ENCODE data around the gene PRKG1.

The PRKG1 gene

DNA sequence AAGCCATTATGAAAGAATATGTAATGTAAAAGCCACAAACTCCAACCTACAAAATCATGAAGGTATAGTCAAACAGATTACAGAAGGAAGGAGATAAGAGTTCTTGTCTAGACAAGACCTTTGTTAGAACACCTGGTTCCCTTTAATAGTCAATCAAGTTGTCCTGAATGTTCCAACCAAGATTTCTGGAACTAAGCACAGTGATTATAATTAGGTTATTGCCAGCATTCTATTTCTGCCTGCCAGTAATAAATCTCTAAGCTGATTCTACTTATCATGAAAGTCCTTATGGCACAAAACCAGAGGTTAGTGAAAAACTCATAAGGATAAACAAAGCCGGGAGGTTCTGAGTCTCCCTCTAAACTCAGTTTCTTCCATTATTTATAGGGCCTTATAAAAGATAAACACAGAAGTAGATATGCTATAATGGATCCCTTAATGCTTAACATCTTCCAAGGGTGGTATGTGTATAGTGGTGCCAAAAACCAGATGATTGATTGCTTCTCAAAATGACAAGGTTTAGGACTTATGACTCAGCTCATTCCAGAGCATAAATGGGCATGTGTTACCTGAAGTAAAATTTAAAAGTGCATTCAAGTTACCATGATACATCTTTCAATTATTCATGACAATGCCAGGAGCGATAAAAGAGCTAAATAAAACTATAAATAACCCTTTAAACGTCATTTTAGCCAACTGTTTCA is 387.9 kb downstream of the PRKG1 start:
- DNase-seq: no peak

DNA sequence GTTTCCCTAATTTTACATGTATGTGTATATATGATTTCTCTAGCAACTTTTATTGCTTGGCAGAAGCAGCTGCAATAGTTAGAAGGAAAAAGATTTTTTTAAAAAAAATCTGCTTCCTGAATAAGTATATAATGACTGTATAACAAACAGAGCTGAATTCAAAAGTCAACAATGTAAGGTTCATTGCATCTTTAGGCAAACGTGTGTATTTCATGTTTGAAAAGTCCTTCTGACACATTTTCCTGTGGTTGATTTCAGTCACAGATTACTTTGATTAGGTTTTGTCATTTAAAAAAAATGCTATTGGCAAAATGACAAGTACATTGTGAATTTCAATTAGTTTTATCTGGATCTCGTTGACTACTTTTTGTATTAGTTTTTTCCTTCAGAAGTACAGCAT is 394.1 kb downstream of the PRKG1 start:
- DNase-seq: no peak

DNA sequence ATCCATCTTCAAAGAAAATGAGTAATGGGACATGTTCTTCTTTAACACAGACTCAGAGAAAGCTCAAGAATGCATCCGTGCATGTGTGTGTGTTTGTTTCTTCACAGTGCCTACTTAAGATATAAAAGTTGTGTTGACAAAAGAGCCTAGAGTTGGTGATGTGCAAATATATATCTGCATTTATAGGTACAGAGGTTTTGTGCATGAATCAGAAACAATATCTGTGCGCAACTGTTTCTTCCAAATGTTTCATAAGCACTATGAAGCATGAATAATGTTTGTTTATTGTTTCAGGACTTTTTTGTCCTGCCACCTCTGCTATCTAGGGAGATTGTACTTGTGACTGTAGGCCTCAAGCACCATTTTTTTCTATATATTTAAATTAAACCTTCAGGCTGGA is 395.4 kb downstream of the PRKG1 start:
- no peak for DNase-seq

DNA sequence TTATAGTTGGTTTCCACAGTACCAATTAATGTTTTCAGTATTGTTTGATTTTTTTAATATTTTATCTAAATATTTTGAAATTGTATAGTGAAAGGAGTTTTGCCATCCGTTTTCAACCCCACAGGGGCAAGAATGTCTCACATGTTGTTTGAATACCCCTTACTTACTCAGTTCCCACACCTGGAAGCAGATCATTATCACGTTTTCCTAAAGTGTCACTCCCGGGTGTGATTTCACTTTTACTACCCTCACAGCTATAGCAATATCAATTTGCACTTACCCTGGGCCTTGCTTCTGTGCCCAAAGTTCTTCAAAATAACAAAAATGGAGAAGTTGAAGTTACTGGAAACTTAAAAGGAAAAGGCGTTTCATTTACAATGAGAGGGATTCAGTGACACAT is 397.0 kb downstream of the PRKG1 start:
- no peak for DNase-seq

DNA sequence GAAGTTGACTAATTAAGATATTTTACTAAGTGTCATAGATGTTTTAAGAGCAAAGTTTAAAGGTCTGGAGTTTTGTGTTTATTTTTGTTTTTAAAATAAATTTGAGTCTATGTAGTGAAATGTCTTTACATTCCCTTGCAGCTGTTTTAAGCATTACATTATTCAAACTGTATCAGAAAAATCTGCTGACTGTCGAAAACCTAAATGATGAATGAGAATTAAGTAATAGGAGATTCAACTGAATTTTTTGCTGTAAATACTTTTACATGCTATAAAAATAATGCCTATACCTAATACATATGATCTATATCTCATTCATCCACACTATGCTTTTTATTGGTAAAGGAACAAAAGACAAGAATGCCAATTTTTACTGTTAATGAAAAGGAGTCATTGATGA is 397.9 kb downstream of the PRKG1 start:
- no peak for DNase-seq

DNA sequence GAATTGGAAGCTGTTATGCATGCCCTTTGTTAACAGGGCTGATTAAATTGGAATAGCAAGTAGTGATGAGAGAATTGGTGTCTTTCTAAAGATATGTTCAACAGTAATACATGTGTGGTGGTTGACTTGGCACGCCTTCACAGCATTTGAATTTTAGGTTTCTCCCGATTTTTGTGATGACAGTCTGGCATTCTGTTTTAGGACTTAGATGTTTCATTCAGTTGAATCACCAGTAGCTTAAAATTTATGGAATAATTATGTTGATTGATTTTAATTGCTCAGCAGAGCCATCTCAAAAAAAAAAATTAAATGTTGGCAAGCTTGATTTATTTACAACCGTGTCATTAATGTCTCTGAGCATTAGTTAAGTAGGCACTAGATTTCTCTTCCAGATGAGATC is 405.4 kb downstream of the PRKG1 start:
- no peak for DNase-seq

DNA sequence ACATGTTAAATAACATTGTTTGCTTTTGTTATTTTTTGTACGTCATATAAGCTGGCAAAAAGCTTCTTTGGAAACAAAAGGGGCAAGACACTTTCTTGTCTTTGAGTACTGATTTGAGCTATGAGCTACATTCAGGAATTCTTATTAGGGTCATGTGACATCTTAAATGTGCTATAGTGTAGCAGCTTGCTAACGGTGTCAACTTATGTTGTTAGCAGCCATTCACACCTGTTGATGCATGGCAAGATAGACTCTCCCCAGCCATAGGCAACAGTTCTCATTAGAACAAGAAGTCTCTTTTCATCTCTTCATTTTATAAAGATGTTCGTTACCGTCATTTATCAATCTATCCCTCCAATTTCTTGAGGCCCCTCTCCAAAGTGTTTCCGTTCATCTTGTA is 411.4 kb downstream of the PRKG1 start:
- no peak for DNase-seq

DNA sequence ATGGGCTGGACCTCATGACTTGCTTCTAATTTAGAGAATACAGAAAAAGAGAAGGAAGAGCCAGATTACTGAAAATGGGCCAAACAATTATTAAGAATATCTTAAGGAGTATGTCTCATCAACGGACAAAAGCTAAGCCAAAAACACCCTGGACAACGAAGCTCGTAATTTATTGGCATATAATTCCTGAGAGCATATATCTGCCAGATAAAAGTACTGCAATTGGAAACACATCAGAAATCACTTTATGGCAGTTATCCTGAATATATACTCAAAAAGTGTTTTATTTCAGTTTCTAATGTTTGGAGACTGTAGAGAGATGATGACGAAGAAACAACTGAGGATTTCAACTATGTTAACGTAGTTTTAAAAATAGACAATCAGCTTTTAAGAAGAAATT is 413.3 kb downstream of the PRKG1 start:
- no peak for DNase-seq

DNA sequence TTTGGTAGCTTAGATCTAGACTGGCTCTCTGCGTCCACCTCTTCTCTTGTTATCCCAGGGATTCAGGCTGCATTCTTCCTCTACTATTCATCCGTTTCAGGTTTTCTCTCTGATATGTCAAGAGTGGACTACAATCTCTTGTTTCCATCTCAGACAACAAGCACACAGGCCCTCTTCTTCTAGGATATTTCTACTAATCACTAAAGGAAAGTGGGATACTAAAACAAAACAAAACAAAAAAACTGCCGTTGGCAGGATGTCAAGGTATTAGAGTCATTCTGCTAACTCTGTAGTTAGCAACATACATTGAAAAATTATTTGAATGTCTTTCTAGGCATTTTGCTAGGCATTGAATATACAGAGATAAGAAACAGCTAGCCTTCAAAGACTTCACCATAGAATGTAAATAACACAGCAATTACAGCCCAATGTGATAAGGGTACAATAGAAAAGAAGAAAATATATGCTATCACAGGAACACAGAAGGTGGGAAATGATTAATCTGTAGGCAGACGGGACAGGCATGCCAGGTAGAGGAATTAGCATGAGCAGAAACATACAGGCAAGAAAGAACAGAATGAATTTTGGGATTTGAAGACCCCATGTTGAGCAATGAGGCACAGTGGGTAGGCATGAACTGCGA is 414.6 kb downstream of the PRKG1 start:
- DNase-seq: no peak

DNA sequence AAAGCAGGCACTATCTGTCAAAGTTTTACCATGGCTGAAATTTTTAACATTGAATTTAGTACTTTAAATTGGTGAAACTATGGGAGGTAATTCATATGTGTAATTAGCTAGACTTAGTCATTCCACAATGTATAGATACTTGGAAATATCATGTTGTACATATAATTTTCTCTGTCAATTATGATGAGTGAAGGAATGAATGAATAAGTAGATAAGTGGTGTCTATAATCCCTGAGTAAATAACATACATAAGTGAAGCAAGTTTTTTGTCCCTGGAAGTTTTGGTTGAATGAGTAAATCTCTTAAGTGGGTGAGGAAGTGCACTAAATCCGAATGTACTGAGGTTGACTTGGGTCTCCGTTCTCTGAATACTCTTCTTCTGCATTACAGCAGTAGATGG is 424.1 kb downstream of the PRKG1 start:
- DNase-seq: no peak

DNA sequence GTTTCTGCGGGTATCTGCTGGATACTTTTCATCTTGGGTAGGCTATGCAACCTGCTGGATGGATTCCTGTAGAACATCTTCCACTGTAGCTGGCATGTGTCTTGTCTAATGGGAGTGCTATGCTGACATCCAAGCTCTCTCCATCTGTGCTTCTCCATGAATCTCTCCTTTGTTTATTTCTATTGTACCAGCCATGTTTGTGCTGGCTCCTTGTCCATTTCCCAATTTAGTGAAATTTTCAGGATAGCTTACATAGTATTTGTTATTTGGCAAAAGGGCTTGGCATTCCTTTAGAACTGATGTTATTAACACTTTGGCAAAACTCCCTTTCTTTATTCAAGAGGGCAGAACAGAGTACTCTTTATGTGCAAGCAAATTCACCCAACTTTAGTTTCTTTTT is 427.1 kb downstream of the PRKG1 start:
- peak; percentile 22 for DNase-seq

DNA sequence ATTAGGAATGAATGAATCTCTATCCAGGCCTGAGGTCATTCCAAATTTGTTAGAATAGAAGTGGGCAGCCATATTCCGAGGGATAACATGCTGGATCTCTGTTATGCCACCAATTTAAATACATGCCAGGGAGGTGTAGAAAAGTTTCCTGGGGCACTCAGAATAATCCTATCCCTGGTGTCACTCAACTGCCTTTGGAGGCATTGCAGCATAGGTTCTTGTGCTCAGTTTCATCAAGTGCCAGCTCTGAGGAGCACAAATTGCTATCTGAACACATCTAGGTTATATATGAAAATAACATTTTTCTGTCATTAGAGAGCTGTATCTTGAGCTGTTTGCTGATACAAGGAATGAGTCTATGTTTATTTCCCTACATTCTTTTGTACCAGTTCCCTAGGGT is 427.8 kb downstream of the PRKG1 start:
- DNase-seq: no peak

DNA sequence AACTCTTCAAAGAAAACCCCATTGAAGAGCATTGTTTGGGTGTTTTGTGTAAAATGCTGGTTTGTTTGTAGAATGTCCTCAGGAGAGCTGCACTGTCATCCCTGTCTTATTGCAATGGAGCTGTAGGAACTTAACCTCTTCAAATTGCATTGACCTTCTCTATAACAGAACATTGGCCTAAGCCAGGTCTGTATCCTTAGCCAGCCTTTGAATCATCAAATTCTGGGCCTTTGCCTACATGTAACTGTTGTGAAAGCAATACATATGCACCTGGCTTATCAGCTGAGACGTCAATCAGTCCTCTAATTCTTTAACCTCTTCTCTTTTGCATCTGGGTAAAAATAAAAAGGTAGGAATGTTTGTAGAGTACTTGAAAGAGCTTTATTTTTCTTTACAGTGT is 429.1 kb downstream of the PRKG1 start:
- no peak for DNase-seq

DNA sequence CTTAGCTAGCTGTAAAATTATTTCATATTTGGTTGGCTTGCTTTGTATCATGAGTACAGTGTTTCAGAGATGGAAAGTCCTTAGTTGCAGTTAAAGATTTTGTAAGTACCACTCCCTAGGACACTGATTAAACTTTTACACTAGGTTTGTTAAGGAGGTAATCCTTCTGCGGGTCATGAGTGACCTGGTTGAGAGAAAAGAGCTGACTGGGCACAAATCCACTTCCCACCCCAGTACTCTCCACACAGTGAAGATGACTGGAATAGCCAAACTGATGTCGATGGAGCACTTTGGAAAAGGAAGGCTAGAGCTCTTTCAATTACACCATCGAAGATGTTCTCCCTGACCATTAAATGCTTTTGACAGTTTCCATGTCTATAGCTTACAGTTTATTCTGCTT is 433.2 kb downstream of the PRKG1 start:
- no peak for DNase-seq

DNA sequence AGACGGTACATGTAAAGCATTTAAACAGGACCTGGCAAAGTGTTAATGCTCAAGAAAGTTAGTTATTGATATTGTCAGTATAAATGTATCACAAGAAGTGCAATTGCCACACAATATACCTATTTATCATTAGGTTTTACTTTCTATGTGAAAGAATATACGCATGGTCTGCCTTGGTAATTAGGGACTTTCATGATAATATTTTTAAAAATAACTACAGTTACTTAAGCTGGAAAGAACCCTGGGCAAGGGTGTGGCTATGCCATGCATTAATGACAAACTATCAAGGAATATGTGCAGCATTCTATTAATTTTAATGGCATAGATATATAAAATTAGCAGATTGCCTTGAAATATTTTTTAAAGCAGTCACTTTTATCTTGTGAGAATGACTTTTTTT is 433.9 kb downstream of the PRKG1 start:
- no peak for DNase-seq

DNA sequence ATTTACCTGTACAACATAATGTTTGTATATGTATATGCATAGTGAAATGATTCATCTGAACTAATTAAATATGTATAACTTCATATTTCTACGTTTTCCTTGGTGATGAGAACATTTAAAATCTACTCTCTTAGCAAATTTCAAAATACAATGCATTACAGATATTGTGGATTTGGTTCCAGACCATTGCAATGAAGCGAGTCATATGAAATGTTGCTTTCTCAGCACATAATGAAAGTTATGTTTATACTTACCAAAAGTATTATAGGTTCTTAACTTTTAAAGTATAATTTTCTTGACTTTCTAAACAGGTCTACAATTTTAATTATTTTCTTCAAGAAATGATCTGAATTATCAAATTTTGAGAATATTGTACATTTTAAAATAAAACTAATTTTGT is 435.9 kb downstream of the PRKG1 start:
- no peak for DNase-seq

DNA sequence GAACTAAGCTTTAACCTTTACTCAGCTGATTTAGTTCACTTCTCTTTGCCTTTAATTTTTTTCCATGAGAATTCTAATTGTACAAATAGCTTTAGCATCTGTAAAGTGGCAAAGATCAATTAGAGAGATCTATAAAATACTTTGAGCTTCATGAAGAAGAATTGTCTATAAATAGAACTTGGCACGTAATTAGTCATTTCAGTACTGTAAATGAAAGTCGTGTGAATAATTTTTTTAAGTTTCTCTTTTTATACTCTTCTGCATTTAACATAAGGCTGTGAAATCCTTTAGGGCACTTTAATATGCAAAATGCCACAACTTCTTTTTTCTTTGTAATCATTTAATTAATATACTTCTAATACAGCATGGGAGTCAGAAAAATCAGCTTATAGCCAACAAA is 447.3 kb downstream of the PRKG1 start:
- no peak for DNase-seq

DNA sequence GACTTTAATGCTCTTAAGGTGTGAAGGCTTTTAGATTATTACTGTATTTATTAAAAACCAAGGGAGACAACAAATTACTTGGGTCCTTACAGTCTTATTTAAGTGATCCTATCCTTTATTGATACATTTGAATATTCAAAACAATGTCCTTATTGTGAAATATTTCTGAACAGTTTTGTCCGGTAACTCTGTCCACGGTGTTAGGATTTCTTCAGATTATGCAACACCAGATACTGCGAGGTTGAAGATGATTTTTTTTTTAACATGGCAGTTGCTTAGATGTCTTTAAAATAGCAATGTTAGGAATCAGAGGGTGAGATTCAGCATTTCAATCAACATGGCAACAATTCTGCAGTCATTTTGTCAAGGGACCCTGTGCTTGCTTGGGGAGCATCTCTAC is 448.6 kb downstream of the PRKG1 start:
- DNase-seq: no peak

DNA sequence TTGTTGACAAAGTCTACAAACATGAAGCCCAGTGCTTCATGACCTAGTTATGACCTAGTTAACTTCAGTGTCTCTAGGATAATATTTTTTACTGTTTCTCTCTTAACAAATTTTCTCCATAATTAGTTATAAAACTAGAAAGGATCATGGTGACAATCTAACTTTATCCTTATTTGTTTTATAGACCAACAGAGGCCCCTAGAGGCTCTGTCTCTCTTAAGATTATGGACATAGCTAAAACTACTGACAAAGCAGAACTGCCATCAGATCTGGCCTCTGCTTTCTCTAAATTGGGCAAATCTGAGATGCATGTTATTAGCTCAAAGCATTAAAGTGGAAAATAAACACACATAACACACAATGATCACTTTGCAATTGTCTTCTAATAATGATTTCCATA is 449.2 kb downstream of the PRKG1 start:
- no peak for DNase-seq

DNA sequence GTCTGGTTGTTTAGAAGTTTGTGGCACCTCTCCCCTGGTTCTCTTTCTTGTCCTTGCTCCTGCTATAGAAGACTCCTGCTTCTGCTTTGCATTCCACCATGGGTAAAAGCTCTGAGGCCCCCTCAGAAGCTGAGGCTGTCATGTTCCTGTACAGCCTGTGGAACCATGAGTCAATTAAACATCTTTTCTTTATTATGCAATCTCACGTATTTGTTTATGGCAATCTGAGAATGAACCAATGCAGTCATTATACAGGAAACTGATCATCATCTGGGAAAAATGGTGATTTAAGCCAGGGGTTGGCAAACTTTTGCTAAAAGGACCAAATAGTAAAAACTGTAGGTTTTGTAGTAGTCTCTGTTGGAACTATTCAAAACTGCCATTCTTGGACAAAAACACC is 449.8 kb downstream of the PRKG1 start:
- no peak for DNase-seq

DNA sequence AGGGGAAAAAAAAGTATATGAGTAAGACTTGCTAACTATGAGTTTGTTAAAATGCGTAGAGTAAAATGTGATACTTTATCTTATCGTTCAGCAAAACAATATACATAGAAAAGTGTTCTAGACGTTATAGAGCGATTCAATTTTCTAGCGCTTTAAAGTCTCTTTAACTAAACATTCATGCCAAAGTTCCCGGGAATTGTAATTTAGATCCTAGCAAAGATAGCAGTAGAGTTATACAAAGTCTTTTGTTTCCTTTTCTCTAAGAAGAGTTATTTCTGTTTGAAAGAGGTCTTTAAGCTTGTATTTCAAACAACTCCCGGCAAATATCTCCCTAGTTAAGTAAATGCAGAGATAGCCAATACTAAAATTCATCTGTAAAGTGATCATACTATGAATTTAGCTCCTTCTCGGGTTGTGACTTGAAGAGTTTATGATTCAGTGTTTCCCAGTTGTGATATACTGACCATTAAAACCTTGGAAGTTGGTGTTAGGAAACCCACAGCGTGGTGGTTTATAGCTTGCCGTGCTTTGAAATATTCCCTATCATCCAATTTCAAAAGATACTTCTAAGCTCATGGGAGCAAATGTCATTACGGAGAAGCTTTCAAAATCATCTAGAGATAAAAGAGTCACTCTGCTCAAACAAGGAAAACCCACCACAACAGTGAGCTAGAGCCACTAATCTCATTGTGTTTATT is 453.4 kb downstream of the PRKG1 start:
- no peak for DNase-seq

DNA sequence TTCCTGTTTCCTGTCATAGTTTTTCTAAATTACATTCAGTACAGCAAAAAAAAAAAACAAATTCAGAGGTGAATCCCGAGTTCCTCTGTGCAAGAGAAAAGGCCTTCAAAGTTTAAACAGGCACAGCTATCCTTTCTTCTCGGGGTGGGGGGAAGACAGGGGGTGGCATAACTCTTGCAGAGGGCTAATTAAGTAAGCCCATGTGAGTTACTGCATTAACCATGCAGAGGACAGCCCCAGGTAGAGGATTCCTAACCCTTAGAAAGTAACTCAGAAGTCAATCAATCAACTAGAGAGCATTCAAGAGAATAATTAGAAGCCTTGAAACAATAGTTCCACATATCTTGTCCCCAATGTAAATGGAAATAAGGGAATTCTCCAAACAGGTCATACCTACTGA is 454.2 kb downstream of the PRKG1 start:
- DNase-seq: no peak

DNA sequence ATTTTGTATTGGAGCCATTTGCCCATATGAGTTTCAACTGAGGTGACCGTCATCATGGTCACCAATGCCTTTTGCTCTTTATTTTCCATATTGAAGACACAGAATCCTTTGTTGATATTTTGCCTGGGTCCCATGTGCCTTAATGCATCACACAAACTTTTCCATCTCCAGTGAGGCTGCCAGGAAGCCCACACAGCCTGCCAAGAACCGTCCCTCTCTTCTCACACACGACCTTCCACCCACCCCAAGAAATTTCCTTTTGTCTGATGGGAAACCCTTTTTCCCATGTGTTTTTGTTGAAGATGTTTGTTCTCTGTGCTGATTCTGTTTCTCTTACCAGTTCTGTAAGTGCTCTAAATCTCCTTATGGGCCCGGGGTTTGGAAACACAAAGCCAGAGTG is 456.3 kb downstream of the PRKG1 start:
- DNase-seq: peak; percentile 53

DNA sequence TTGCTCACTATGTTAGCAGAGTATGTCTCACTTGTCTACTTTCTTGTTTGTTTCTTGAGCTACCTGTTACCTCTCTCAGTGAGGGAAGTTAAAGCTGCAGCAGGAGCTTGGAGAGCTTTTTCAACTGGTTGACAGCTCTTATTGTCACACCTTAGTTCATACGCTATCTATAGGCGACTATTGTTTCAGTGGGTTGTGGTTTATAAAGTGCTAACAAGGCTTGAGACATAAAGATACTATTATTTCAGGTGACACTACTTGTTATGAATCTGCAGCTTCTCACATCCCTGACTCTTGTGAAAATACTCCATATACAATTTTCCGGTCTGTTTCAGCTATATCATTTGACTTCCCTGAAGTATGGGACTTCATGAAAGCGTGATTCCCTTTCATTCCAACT is 457.8 kb downstream of the PRKG1 start:
- no peak for DNase-seq

DNA sequence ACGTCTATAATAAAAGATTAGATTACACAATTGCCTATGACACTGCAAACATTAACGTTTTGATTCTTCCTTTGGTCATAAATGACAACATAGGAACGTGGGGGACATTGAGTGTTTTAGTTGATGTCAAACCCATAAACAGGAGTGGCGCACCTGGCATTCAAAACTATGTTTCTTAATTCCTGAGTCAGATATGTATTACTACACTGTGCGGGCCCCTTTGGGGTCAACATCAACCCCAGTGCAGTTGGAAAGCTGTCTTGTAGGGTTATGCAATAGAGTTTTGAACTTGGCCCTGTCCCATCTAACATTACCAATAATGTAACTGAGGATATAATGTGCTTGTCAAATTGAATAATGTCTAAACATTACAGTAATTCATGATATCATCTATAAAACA is 468.6 kb downstream of the PRKG1 start:
- DNase-seq: no peak
